Liver (tissue), 9 donors: Measurements from ENCODE around the gene TSGA10. TPM values are rescaled to one million over a fixed set of nuclear protein-coding genes. Genes with fewer than 3 reads are reported as not detected.

Experiments
- DNase-seq: peaks from one replicate; pipeline ENCODE4 v3.0.0-alpha.2; 2017; ENCODE audit warnings: low spot score
- H3K27ac ChIP-seq, 2 donors: one replicate each; pipeline ENCODE4 v1.7.0; 2013; ENCODE audit warnings: inconsistent platforms in 2 of 2, low read length in 2 of 2, control low read depth in 1 of 2, low read depth in 1 of 2, mild to moderate bottlenecking in 1 of 2
- H3K27me3 ChIP-seq, 4 donors: one replicate each; pipeline versions ENCODE4 v1.6.1 to v1.7.0; 2013; ENCODE audit warnings: low read length in 3 of 4, inconsistent platforms in 1 of 4, mild to moderate bottlenecking in 1 of 4, moderate library complexity in 1 of 4; ENCODE audit not compliant: control insufficient read depth in 4 of 4, insufficient read depth in 4 of 4
- H3K36me3 ChIP-seq, 4 donors: one replicate each; pipeline versions ENCODE4 v1.6.1 to v1.7.0; 2013; ENCODE audit warnings: low read length in 3 of 4, mild to moderate bottlenecking in 3 of 4, low read depth in 1 of 4, moderate library complexity in 1 of 4; ENCODE audit not compliant: control insufficient read depth in 4 of 4, insufficient read depth in 3 of 4
- H3K4me1 ChIP-seq, 4 donors: one replicate each; pipeline versions ENCODE4 v1.6.1 to v1.7.0; 2013; ENCODE audit warnings: low read length in 3 of 4, mild to moderate bottlenecking in 3 of 4, moderate library complexity in 1 of 4; ENCODE audit not compliant: control insufficient read depth in 4 of 4, insufficient read depth in 4 of 4
- H3K4me3 ChIP-seq, 3 donors: one replicate each; pipeline versions ENCODE4 v1.6.1 to v1.7.0; 2013; ENCODE audit warnings: low read length in 3 of 3, control low read depth in 1 of 3, low read depth in 1 of 3, mild to moderate bottlenecking in 1 of 3
- H3K9ac ChIP-seq, 2 donors: one replicate each; pipeline ENCODE4 v1.7.0; 2013; ENCODE audit warnings: low read length in 2 of 2, mild to moderate bottlenecking in 2 of 2, moderate library complexity in 2 of 2, control low read depth in 1 of 2, low read depth in 1 of 2
- H3K9me3 ChIP-seq, 4 donors: one replicate each; pipeline versions ENCODE4 v1.6.1 to v1.7.0; 2013; ENCODE audit warnings: low read length in 3 of 4; ENCODE audit not compliant: control insufficient read depth in 4 of 4
- ATF3 ChIP-seq: IDR thresholded peaks from 2 replicates; pipeline ENCODE4 v1.6.1; 2016; ENCODE audit warnings: antibody characterized with exemption
- CTCF ChIP-seq: fragments of 150-350 bp; IDR thresholded peaks from 2 replicates; pipeline ENCODE4 v1.5.1; 2017; ENCODE audit warnings: improper control_type of control experiment, low read depth, low read length; ENCODE audit not compliant: missing input control
- FOXA1 ChIP-seq: IDR thresholded peaks from 2 replicates; pipeline ENCODE4 v1.6.1; 2016; ENCODE audit warnings: antibody characterized with exemption
- FOXA2 ChIP-seq: IDR thresholded peaks from 2 replicates; pipeline ENCODE4 v1.6.1; 2016; ENCODE audit warnings: antibody characterized with exemption
- GABPA ChIP-seq, 2 donors: IDR thresholded peaks in 1 of 2; conservative IDR thresholded peaks in 1 of 2; 2 replicates each; pipeline ENCODE4 v1.6.1; 2016; ENCODE audit warnings: antibody characterized with exemption in 2 of 2, mild to moderate bottlenecking in 1 of 2, moderate library complexity in 1 of 2
- HNF4A ChIP-seq, 2 donors: conservative IDR thresholded peaks; 2 replicates each; pipeline ENCODE4 v1.6.1; 2016; ENCODE audit warnings: antibody characterized with exemption in 2 of 2, mild to moderate bottlenecking in 2 of 2
- HNF4G ChIP-seq: IDR thresholded peaks from 2 replicates; pipeline ENCODE4 v1.6.1; 2016; ENCODE audit warnings: antibody characterized with exemption
- JUND ChIP-seq, 2 donors: IDR thresholded peaks; 2 replicates each; pipeline ENCODE4 v1.6.1; 2016; ENCODE audit warnings: antibody characterized with exemption in 2 of 2
- MAX ChIP-seq: IDR thresholded peaks from 2 replicates; pipeline ENCODE4 v1.6.1; 2016; ENCODE audit warnings: antibody characterized with exemption
- NR2F2 ChIP-seq: IDR thresholded peaks from 2 replicates; pipeline ENCODE4 v1.6.1; 2016; ENCODE audit warnings: antibody characterized with exemption
- RAD21 ChIP-seq, 2 donors: IDR thresholded peaks; 2 replicates each; pipeline ENCODE4 v1.6.1; 2016; ENCODE audit warnings: antibody characterized with exemption in 2 of 2, mild to moderate bottlenecking in 2 of 2
- REST ChIP-seq: IDR thresholded peaks from 2 replicates; pipeline ENCODE4 v1.6.1; 2016; ENCODE audit warnings: antibody characterized with exemption, mild to moderate bottlenecking
- RXRA ChIP-seq, 2 donors: IDR thresholded peaks; 2 replicates each; pipeline ENCODE4 v1.6.1; 2017 to 2018; ENCODE audit warnings: antibody characterized with exemption in 2 of 2, mild to moderate bottlenecking in 1 of 2
- SP1 ChIP-seq: IDR thresholded peaks from 2 replicates; pipeline ENCODE4 v1.6.1; 2018; ENCODE audit warnings: antibody characterized with exemption, mild to moderate bottlenecking
- TAF1 ChIP-seq: conservative IDR thresholded peaks from 2 replicates; pipeline ENCODE4 v1.6.1; 2016; ENCODE audit warnings: antibody characterized with exemption, mild to moderate bottlenecking
- YY1 ChIP-seq: IDR thresholded peaks from 2 replicates; pipeline ENCODE4 v1.6.1; 2016; ENCODE audit warnings: antibody characterized with exemption, mild to moderate bottlenecking
- WGBS: extraction: QIAGEN DNeasy Blood & Tissue Kit; methylation state at CpG from one replicate; pipeline ENCODE4 v1.1.7; 2013; 5-methylcytosine and 5-hydroxymethylcytosine counted together
- polyA plus RNA-seq, 2 donors: library from polyadenylated mRNA; stranded (reverse) in 1 of 2; unstranded in 1 of 2; fragments of 200-250 nt in 1 of 2; fragments of >200 nt in 1 of 2; fragmentation: Nextera tagmentation in 1 of 2; extraction: Ambion mirVana in 1 of 2; gene quantifications; one replicate each; pipeline versions ENCODE4 v1.2.1 to v1.2.3, GENCODE V29; 2013 to 2015
- total RNA-seq, 2 donors: library from RNA; depleted of rRNA; stranded (reverse); fragments of >200 nt; gene quantifications; one replicate each; pipeline ENCODE4 v1.2.3, GENCODE V29; 2014
- donor health status: healthy.
- donor health status: healthy.
- donor health status: healthy.
- donor health status: healthy.
- donor health status: healthy.

TSGA10 gene
- total and polyA plus RNA-seq, 4 donors: 0.93 to 4.4 (median 3.8) TPM

- TF ChIP-seq RXRA (IDR thresholded peaks at IDR 0.05) (no peak), HNF4G (no peak), YY1 (no peak), RAD21 (IDR thresholded peaks at IDR 0.05) (no peak), ATF3 (no peak)
These were observed 70.5 kb downstream of the TSGA10 start (continued) for GRCh38 chr2:99084256-99084655.

- H3K9ac ChIP-seq: no peak overlapping the region
- no peak overlapping the region for H3K27ac ChIP-seq
- WGBS: 65% methylated on average over 4 of the region's 4 CpGs
- no peak overlapping the region for H3K4me3 ChIP-seq
- no peak for DNase-seq
- no peaks in the 10 kb centered on the region for H3K9me3 ChIP-seq
- H3K36me3 ChIP-seq: no peaks in the 10 kb centered on the region
- H3K4me1 ChIP-seq: no peaks in the 10 kb centered on the region
- no peaks in the 10 kb centered on the region for H3K27me3 ChIP-seq
- TF ChIP-seq JUND (IDR thresholded peaks at IDR 0.05) (no peak), RXRA (IDR thresholded peaks at IDR 0.05) (no peak), CTCF (no peak), HNF4A (conservative IDR thresholded peaks at IDR 0.05) (no peak), SP1 (no peak), FOXA1 (no peak), TAF1 (no peak), GABPA (IDR thresholded peaks at IDR 0.05 in 1 of 2, conservative IDR thresholded peaks at IDR 0.05 in 1 of 2) (no peak), FOXA2 (no peak), REST (no peak)
These were observed 72.9 kb downstream of the TSGA10 start for GRCh38 chr2:99081891-99082290.

- H3K9ac ChIP-seq: no peak overlapping the region
- no peaks in the 10 kb centered on the region for H3K27me3 ChIP-seq
- H3K27ac ChIP-seq: no peak overlapping the region
- no peak for DNase-seq
- no peaks in the 10 kb centered on the region for H3K9me3 ChIP-seq
- no peak overlapping the region for H3K4me3 ChIP-seq
- 73% methylated on average over 2 of the region's 2 CpGs for WGBS
- no peaks in the 10 kb centered on the region for H3K36me3 ChIP-seq
- no peaks in the 10 kb centered on the region for H3K4me1 ChIP-seq
- no peak for TF ChIP-seq SP1
- TF ChIP-seq GABPA (IDR thresholded peaks at IDR 0.05 in 1 of 2, conservative IDR thresholded peaks at IDR 0.05 in 1 of 2): no peak
- TF ChIP-seq TAF1: no peak
- TF ChIP-seq CTCF: no peak
- TF ChIP-seq YY1: no peak
- no peak for TF ChIP-seq HNF4A (conservative IDR thresholded peaks at IDR 0.05)
- TF ChIP-seq FOXA1: no peak
- no peak for TF ChIP-seq MAX
- no peak for TF ChIP-seq NR2F2
- no peak for TF ChIP-seq FOXA2
- TF ChIP-seq RXRA (IDR thresholded peaks at IDR 0.05): no peak
- no peak for TF ChIP-seq REST
These were observed 75.5 kb downstream of the TSGA10 start for GRCh38 chr2:99079226-99079625.
